Mucosa of descending colon (tissue), 3 donors: Measurements from ENCODE around the gene PES1. TPM values are rescaled to one million over a fixed set of nuclear protein-coding genes. Genes with fewer than 3 reads are reported as not detected.
"Not testable (repeated sequence)": the region's sequence is repeated elsewhere in the genome, so short reads cannot be mapped to it uniquely, and the experiment has no call there.

ENCODE experiments used
- ATAC-seq: fragments of 200-7000 bp; cut with Tn5 transposase; one replicate; pipeline ENCODE4 v1.9.1; 2020; ENCODE audit warnings: mild to moderate bottlenecking, moderate library complexity
- DNase-seq, 3 donors: peaks; one replicate each; pipeline ENCODE4 v3.0.0-alpha.2; 2020
- H3K36me3 ChIP-seq: fragments of 200-600 bp; one replicate; pipeline ENCODE4 v1.8.0; 2021; ENCODE audit warnings: low read depth, mild to moderate bottlenecking
- H3K4me1 ChIP-seq: fragments of 200-600 bp; one replicate; pipeline ENCODE4 v1.8.0; 2021; ENCODE audit warnings: low read depth, mild to moderate bottlenecking
- H3K4me3 ChIP-seq: fragments of 200-600 bp; one replicate; pipeline ENCODE4 v1.8.0; 2021; ENCODE audit warnings: mild to moderate bottlenecking
- H3K9me3 ChIP-seq: fragments of 200-600 bp; one replicate; pipeline ENCODE4 v1.8.0; 2021; ENCODE audit warnings: mild to moderate bottlenecking
- CTCF ChIP-seq: fragments of 200-600 bp; IDR thresholded peaks from one replicate; pipeline ENCODE4 v1.8.0; 2022; ENCODE audit warnings: antibody characterized with exemption, mild to moderate bottlenecking
- intact Hi-C, 2 donors: fragments of 100-400 bp; cut with DNase I in 1 of 2; cut with micrococcal nuclease in 1 of 2; formaldehyde crosslinking; loops; one replicate each; pipeline versions ENCODE4 v1.11.0 to v1.11.1; 2022; cut with DNase I, micrococcal nuclease
- total RNA-seq, 3 donors: library from RNA; stranded (reverse); fragmentation: NEBNext Ultra II Directional in 2 of 3; extraction: Animal tissue kit (Norgen Biotek cat#: 25700) in 2 of 3; gene quantifications; one replicate each; pipeline versions ENCODE4 v1.2.1 to v1.2.4, GENCODE V29; 2021 to 2023
- donor health status: DM: no; HTN: no; CAD: no; lungs with moderate emphysema.
- donor health status: DM: no; HTN: no; CAD: no.
- donor health status: DM: no; HTN: yes; CAD: no.

PES1 gene
- total RNA-seq, 3 donors from 2014 or later = 46.2 to 54.3 (median 48.5) TPM

- Histone ChIP-seq H3K9me3 (no peaks in the 10 kb centered on the region), H3K36me3 (no peaks in the 10 kb centered on the region), H3K4me1 (peaks cover 9% of the 10 kb centered on the region), H3K4me3 (no peak overlapping the region)
- ATAC-seq (no peak), DNase-seq (no peak)
- TF ChIP-seq CTCF = no peak
- intact Hi-C loops = no loop called here
Measured at GRCh38 chr22:30561402-30562189, 30.1 kb downstream of the PES1 start.

GRCh38 chr22:30560643-30561202, 31.0 kb downstream of the PES1 start:
- H3K4me3 ChIP-seq, H3K4me1 ChIP-seq, H3K9me3 ChIP-seq, H3K36me3 ChIP-seq, intact Hi-C loops: not testable (repeated sequence)
- DNase-seq = peak in 1 of 3 donors; percentile 19
- peak; percentile 75 for ATAC-seq

- ATAC-seq = no peak
- Histone ChIP-seq H3K9me3 (no peaks in the 10 kb centered on the region), H3K4me3 (no peak overlapping the region), H3K36me3 (no peaks in the 10 kb centered on the region), H3K4me1 (no peaks in the 10 kb centered on the region)
- intact Hi-C loops = no loop called here
- no peak for DNase-seq
- no peak for TF ChIP-seq CTCF
Measured at GRCh38 chr22:30559889-30560288, 31.8 kb downstream of the PES1 start.

- no peak overlapping the region for H3K4me3 ChIP-seq
- DNase-seq (no peak), ATAC-seq (no peak)
- intact Hi-C loops = no loop called here
- no peaks in the 10 kb centered on the region for H3K36me3 ChIP-seq
- TF ChIP-seq CTCF = no peak
- H3K4me1 ChIP-seq = no peaks in the 10 kb centered on the region
- no peaks in the 10 kb centered on the region for H3K9me3 ChIP-seq
Measured at GRCh38 chr22:30557243-30557642, 34.5 kb downstream of the PES1 start.

- no peaks in the 10 kb centered on the region for H3K4me1 ChIP-seq
- H3K36me3 ChIP-seq = no peaks in the 10 kb centered on the region
- ATAC-seq (no peak), DNase-seq (no peak)
- H3K9me3 ChIP-seq = no peaks in the 10 kb centered on the region
- H3K4me3 ChIP-seq = no peak overlapping the region
- intact Hi-C loops = no loop called here
- no peak for TF ChIP-seq CTCF
Measured at GRCh38 chr22:30556388-30556787, 35.3 kb downstream of the PES1 start.
